ENCODE data around the gene SASH1.

The SASH1 gene

DNA sequence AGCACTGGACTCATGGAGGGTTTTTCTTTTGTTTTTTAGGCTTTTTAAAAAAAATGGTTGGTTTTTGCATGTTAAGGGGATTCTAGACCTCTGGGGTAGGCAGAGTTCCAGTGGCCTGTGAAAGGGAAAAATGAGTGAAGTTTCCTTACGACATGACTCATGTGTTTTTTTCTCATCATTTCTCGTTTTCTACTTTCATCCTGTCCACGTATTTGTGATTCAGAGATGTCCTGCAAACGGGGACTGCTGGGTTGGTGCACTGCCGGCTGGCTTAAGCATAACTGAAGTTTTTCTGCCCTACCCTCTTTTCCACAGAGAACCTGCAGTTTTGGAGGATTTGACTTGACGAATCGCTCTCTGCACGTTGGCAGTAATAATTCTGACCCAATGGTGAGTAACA is 182.3 kb downstream of the SASH1 start:
- no peak for ATAC-seq

DNA sequence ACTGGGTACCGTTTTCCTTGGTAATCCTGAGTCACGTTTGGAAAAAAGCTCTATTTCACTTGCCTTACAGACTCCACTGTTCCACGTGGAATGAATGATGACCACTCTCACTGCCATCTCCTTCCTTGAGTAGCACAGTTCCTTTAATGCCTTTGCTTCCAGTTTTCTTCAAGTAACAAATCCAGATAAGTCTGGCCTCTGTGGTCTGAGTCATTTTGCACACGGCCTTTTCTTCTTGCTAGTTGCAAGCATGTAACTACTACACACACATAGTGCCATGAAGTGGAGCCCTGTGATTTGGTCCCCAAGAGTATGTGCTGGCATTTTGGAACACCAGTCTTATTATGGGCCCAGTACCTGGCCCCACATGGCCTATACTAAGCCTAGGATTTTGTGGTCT is 182.8 kb downstream of the SASH1 start:
- no peak for ATAC-seq

DNA sequence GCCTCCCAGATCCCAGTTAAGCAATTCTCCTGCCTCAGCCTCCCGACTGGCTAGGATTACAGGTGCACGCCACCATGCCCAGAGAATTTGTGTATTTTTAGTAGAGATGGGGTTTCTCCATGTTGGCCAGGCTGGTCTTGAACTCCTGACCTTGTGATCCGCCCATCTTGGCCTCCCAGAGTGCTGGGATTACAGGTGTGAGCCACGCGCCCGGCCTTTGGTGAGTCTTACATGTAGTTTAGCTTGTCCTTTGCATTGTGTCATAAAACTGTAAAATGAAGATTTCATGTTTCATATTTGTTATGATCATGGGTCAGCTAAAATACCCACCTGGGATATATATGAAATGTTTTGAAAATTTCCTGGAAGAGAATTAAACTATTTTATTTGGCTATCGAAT is 183.5 kb downstream of the SASH1 start:
- no peak for ATAC-seq

- ATAC-seq = no peak
Measured at GRCh38 chr6:148528292-148528691, 185.7 kb downstream of the SASH1 start.

- ATAC-seq = no peak
Measured at GRCh38 chr6:148529010-148529409, 186.4 kb downstream of the SASH1 start.

DNA sequence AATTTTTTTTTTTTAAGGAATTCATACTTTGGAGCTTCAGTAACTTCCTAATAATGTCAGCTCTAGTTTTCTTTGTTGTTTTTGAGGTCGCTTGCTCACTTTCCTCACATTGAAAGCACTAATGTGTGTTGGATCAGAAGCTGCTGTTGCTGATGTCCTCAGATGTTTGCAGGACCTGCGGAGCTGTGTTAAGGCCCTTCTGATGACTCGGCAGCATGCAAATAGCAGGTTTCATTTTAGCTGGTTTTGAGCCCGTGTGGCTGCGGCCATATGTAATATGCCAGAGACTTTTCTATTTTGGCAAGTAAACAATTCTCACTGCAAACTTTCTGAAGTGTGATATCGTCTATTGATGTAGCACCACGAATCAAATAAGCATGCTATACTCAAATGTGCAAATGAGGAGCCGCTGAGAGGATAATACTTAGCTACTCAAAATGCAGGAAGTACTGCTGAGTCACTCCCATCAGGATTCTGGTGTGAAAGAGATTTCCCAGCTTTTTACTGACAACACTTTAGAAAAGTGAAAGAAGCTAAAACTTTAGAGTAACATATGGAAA is 187.8 kb downstream of the SASH1 start:
- ATAC-seq = no peak

- ATAC-seq = no peak
Measured at GRCh38 chr6:148530976-148531375, 188.3 kb downstream of the SASH1 start.

DNA sequence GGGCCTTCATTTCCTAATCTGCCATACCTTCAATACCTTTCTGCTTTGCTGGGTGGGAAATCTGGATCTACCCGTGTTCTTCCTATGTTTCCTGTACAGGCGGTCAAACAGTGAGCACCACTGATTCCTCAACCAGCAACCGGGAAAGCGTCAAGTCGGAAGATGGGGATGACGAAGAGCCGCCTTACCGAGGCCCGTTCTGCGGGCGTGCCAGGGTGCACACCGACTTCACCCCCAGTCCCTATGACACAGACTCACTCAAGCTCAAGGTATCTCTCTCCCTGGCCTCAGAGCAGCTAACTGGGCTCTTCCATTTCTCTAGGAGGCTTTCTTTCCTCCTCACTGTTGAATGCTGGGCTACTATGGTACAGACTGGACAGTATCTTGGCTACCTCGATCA is 190.1 kb downstream of the SASH1 start:
- ATAC-seq = no peak

DNA sequence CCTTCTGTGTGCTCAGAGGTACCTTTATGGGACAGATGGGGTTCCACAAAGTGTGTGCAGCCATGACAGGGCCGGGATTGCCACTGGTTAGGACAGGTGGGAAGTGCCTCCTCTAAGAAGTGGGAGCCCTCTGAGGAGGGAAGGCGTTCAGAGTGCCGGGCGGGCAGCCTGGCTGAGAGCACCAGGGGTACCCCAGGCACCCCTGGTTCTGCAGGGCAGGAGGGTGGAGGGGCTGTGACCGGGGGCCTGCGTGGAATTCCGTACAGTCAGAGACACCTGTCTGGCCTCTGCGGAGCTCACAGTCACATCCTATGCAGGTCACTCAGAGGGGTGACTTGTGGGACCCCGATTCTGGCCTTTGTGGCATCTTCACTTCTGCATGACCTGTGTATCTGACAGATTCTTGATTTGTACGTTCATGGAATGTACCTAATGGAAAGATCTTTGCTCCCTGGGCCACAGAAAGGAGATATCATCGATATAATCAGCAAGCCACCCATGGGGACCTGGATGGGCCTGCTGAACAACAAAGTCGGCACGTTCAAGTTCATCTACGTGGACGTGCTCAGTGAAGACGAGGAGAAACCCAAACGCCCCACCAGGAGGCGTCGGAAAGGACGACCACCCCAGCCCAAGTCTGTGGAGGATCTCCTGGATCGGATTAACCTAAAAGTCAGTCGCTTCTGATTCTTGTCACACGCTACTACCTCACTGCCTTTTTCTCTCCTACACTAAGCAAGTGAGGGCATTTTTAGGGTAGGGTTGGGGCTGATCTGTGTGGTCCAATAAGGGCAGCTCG is 190.9 kb downstream of the SASH1 start:
- ATAC-seq = no peak

GRCh38 chr6:148534871-148535270 is 192.2 kb downstream of the SASH1 start:
- ATAC-seq = no peak

DNA sequence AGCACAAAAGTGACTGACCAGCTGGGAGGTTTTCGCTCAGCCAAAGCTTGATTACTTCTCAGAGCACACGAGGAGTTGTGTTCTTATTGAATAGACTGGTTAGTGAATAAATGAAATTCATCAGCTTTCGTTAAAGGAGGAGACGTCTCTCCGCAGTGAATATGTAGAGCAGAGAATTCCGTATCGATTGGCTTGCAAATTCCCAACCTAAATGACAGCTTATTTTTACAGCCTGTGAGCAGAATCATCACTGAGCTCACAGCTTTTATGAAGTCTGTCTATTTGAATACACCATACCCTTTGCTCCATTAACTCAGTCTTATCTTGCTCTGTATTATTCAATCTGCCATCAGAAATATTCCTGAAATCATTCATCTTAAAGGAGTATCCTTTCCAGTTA is 192.7 kb downstream of the SASH1 start:
- no peak for ATAC-seq

DNA sequence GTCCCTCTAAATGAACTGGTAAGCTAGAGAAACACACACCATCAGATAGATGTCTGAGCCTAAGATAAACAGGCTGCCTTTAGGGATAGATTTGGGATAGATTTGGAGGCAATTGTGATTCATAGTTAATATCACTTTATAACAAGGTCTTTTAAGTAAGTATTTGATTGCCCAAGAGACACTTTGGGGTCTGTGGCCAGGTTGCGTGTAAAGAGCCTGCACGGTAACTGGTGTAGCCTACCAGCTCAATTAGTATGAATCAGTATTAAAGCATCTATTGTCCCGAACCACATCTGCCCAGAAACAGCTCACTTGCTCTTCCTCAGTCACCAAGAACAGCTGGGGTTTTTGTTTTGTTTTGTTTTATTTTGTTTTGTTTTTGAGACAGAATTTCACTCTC is 193.3 kb downstream of the SASH1 start:
- no peak for ATAC-seq

DNA sequence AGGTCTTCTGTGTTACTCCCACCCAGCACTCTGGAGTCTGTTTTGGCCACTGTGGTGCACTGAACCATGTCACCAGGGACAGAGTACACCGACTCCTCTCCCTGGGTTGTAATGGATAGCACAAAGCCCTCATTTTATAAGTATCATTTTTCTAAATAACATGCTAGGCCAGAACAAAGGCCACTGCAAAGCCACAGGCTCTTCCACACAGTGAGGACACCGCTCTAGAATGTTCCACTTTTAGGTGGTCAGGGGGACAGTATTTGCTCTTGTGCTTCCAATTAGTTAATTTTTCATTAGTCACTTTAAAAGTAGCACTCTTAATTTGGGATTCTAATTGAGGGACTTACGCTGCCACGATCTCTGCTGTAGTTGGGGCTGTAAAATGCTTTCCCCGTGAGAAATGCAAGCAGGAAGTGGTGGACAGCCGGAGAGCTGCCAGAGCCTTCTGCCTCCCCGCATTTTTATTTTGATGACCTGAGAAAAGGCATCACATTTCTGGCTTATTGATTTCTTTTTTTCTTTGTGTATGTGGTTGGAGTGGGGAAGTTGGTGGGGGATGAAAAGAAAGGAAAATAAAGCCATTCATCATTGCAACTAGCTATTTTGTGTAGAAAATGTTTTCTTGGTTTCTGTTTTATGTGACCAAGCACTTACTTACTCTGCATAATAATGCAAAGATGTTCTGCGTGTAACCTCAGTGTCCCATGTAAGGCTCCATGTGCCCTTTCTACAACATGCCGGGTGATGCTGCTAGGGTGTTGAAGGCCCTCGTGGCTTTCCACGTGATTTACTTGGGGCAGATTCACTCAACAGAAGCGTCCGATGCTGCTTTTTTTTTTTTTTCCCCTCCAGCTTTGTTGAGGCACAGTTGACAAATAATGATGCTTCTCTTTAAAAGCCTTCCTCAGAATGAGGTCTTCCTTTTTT is 195.9 kb downstream of the SASH1 start:
- no peak for ATAC-seq

GRCh38 chr6:148543540-148543939 is 200.9 kb downstream of the SASH1 start:
- ATAC-seq = no peak

DNA sequence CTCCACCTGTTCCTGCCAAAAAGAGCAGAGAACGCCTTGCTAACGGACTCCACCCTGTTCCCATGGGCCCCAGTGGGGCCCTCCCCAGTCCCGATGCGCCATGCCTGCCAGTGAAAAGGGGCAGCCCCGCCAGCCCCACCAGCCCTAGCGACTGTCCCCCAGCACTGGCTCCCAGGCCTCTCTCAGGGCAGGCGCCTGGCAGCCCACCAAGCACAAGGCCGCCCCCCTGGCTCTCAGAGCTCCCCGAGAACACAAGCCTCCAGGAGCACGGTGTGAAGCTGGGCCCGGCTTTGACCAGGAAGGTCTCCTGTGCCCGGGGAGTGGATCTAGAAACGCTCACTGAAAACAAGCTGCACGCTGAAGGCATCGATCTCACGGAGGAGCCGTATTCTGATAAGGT is 201.8 kb downstream of the SASH1 start:
- no peak for ATAC-seq

DNA sequence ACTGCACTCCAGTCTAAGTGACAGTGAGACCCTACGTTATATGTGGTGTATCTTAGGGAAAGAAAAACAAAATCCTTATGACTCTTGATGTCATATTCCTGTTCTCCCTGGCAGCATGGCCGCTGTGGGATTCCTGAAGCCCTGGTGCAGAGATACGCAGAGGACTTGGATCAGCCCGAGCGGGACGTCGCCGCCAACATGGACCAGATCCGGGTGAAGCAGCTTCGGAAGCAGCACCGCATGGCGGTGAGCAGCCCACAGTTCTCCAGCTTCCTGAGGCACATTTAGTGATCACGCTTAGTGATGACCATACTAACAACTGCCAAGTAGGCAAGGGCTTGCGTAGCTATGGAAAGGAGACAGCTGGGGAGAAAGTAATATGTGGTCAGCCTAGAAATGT is 203.3 kb downstream of the SASH1 start:
- no peak for ATAC-seq

DNA sequence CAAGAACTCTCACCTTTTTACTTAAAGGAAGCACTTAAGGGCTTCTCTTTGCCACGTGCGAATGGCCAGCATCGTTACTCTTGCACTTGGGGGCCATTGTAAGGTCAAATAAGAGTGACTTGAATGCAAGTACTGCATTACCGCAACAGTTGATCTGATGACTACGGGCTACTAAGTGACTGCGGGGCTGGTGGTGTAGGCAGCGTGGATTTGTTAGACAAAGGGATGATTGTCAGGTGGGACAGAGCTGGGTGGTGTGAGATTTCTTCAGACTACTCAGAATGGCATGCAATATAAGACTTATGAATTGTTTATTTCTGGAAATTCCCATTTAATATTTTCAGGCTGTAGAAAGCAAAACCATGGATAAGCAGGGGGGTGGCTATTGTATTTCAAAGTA is 204.5 kb downstream of the SASH1 start:
- ATAC-seq = no peak

- ATAC-seq = no peak
Measured at GRCh38 chr6:148548065-148548748, 205.6 kb downstream of the SASH1 start.

- ATAC-seq = no peak
Measured at GRCh38 chr6:148548749-148549140, 206.1 kb downstream of the SASH1 start.

- ATAC-seq = no peak
Measured at GRCh38 chr6:148550569-148550968, 207.9 kb downstream of the SASH1 start.

DNA sequence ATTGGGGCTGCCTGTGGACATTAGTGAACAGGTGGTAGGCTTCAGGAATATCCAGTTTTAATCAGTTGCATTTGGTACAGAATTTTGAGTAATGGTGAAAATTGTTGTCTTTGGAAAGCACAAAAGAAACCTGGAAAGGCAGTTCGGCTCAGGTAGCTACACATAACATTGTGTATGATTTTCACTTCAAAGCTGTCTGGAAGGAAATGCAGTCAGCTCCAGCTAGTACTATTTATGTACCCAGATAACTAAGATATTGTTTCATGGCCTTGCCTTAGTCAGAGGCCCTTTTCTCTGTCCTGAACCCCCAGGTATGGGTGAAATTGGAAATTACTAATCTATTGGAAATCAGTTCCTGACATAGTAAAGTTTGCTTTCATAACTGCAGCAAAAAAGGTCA is 208.6 kb downstream of the SASH1 start:
- no peak for ATAC-seq

DNA sequence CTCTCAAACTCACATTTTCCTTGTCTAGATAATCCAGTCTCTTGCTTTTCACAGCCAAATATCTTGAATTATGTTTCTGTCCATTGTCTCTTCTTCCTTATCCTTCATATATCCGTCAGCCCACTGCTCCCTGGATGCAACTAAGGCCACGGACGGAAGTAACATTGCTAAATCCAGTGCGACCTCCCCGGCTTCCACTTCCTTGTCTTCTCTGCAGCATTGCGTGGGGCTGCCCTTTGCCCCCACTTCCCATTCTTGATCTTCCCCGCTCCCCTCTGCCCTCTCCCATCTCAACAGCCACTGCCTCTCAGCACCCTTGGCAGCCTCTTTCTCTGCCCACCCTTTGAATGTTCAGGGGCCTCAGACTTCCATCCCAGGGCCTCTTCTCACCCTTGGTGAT is 213.8 kb downstream of the SASH1 start:
- ATAC-seq = no peak

DNA sequence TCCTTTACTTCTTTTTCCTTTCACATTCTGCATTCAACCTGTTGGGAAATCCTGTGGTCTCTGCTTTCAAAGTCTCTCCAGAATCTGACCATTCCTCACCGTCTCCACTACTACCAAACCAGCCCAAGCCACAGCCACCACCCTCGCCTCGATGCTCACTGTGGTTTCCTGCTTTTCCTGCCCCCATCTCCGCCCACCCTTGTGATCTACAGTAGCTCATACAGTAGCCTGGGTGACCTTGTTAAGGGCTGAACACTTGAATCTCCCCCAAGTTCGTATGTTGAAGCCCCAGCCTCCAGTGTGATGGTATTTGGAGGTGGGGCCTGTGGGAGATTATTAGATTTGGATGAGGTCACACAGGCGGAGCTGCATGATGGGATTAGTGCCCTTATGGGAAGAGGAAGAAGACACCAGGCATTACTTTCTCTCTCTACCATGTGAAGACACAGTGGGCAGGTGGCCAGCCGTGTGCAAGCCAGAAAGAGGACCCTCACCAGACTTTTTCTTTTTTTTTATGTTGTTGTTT is 215.2 kb downstream of the SASH1 start:
- no peak for ATAC-seq
